K562 (cell line): ENCODE measurements around the gene OR5J2. TPM values are rescaled to one million over a fixed set of nuclear protein-coding genes. Genes with fewer than 3 reads are reported as not detected.

Experiments
- polyA plus RNA-seq, 8 experiments: library from polyadenylated mRNA; depleted of rRNA in 4 of 8; stranded (reverse) in 5 of 8; unstranded in 3 of 8; fragments of >200 nt; fragmentation: Nextera tagmentation in 2 of 8; fragmentation: Illumina TruSeq in 1 of 8; extraction: Ambion mirVana in 2 of 8; extraction: Trizol in 1 of 8; gene quantifications; 2 replicates each; pipeline versions ENCODE4 v1.2.1 to v1.2.3, GENCODE V29; 2011 to 2014; ENCODE audit warnings: inconsistent platforms in 1 of 8, missing spikeins in 1 of 8
- total RNA-seq, 7 experiments: library from RNA; depleted of rRNA in 6 of 7; stranded (reverse); fragments of >200 nt in 6 of 7; fragmentation: Illumina TruSeq in 2 of 7; extraction: Trizol in 2 of 7; gene quantifications; 2 replicates each; pipeline versions ENCODE4 v1.2.1 to v1.2.3, GENCODE V29; 2011 to 2021; ENCODE audit warnings: low replicate concordance in 1 of 7

OR5J2 gene
- total and polyA plus RNA-seq, 9 of the 15 experiments (the other 6 are each of a cell fraction or from before 2014, with no cell fraction given) = not detected

Other genes with a start within 250 kb of the OR5J2 start
Only the 7 nearest of the 18 such genes appear.
- not detected in 2 replicates for gene OR8I2, start 83.3 kb upstream of the OR5J2 start, total RNA-seq (2014; rRNA removed)
- not detected in 2 replicates for gene OR8I2, start 83.3 kb upstream of the OR5J2 start, total RNA-seq (2014; rRNA removed; fragmentation: Illumina TruSeq; extraction: Trizol)
- gene OR8I2, start 83.3 kb upstream of the OR5J2 start, total RNA-seq (2015; rRNA removed; fragmentation: Illumina TruSeq; extraction: Trizol) = not detected in 2 replicates
- gene OR8I2, start 83.3 kb upstream of the OR5J2 start, total RNA-seq (2021) = not detected in 2 replicates
- gene OR8I2, start 83.3 kb upstream of the OR5J2 start, polyA plus RNA-seq (2011; rRNA removed) = not detected in 2 replicates
- not detected in 2 replicates for gene OR8I2, start 83.3 kb upstream of the OR5J2 start, polyA plus RNA-seq (2014; fragmentation: Illumina TruSeq; extraction: Trizol)
- not detected for gene OR8I2, start 83.3 kb upstream of the OR5J2 start, polyA plus RNA-seq (2014; fragmentation: Nextera tagmentation; extraction: Ambion mirVana)
- not detected in 2 replicates for gene OR8I2, start 83.3 kb upstream of the OR5J2 start, polyA plus RNA-seq (2014; rRNA removed)
- not detected in 2 replicates for gene OR8H2, start 72.9 kb upstream of the OR5J2 start, total RNA-seq (2014; rRNA removed)
- not detected in 2 replicates for gene OR8H2, start 72.9 kb upstream of the OR5J2 start, total RNA-seq (2014; rRNA removed; fragmentation: Illumina TruSeq; extraction: Trizol)
- not detected in 2 replicates for gene OR8H2, start 72.9 kb upstream of the OR5J2 start, total RNA-seq (2015; rRNA removed; fragmentation: Illumina TruSeq; extraction: Trizol)
- not detected in 2 replicates for gene OR8H2, start 72.9 kb upstream of the OR5J2 start, total RNA-seq (2021)
- not detected in 2 replicates for gene OR8H2, start 72.9 kb upstream of the OR5J2 start, polyA plus RNA-seq (2011; rRNA removed)
- gene OR8H2, start 72.9 kb upstream of the OR5J2 start, polyA plus RNA-seq (2014; fragmentation: Illumina TruSeq; extraction: Trizol) = not detected in 2 replicates
- not detected for gene OR8H2, start 72.9 kb upstream of the OR5J2 start, polyA plus RNA-seq (2014; fragmentation: Nextera tagmentation; extraction: Ambion mirVana)
- gene OR8H2, start 72.9 kb upstream of the OR5J2 start, polyA plus RNA-seq (2014; rRNA removed) = not detected in 2 replicates
- not detected in 2 replicates for gene OR8H3, start 54.2 kb upstream of the OR5J2 start, total RNA-seq (2014; rRNA removed)
- not detected in 2 replicates for gene OR8H3, start 54.2 kb upstream of the OR5J2 start, total RNA-seq (2014; rRNA removed; fragmentation: Illumina TruSeq; extraction: Trizol)
- not detected in 2 replicates for gene OR8H3, start 54.2 kb upstream of the OR5J2 start, total RNA-seq (2015; rRNA removed; fragmentation: Illumina TruSeq; extraction: Trizol)
- not detected in 2 replicates for gene OR8H3, start 54.2 kb upstream of the OR5J2 start, total RNA-seq (2021)
- gene OR8H3, start 54.2 kb upstream of the OR5J2 start, polyA plus RNA-seq (2011; rRNA removed) = not detected in 2 replicates
- not detected in 2 replicates for gene OR8H3, start 54.2 kb upstream of the OR5J2 start, polyA plus RNA-seq (2014; fragmentation: Illumina TruSeq; extraction: Trizol)
- gene OR8H3, start 54.2 kb upstream of the OR5J2 start, polyA plus RNA-seq (2014; fragmentation: Nextera tagmentation; extraction: Ambion mirVana) = not detected
- not detected in 2 replicates for gene OR8H3, start 54.2 kb upstream of the OR5J2 start, polyA plus RNA-seq (2014; rRNA removed)
- gene OR8J3, start 36.4 kb upstream of the OR5J2 start, total RNA-seq (2014; rRNA removed) = not detected in 2 replicates
- not detected in 2 replicates for gene OR8J3, start 36.4 kb upstream of the OR5J2 start, total RNA-seq (2014; rRNA removed; fragmentation: Illumina TruSeq; extraction: Trizol)
- not detected in 2 replicates for gene OR8J3, start 36.4 kb upstream of the OR5J2 start, total RNA-seq (2015; rRNA removed; fragmentation: Illumina TruSeq; extraction: Trizol)
- gene OR8J3, start 36.4 kb upstream of the OR5J2 start, total RNA-seq (2021) = not detected in 2 replicates
- not detected in 2 replicates for gene OR8J3, start 36.4 kb upstream of the OR5J2 start, polyA plus RNA-seq (2011; rRNA removed)
- not detected in 2 replicates for gene OR8J3, start 36.4 kb upstream of the OR5J2 start, polyA plus RNA-seq (2014; fragmentation: Illumina TruSeq; extraction: Trizol)
- gene OR8J3, start 36.4 kb upstream of the OR5J2 start, polyA plus RNA-seq (2014; fragmentation: Nextera tagmentation; extraction: Ambion mirVana) = not detected
- gene OR8J3, start 36.4 kb upstream of the OR5J2 start, polyA plus RNA-seq (2014; rRNA removed) = not detected in 2 replicates
- not detected in 2 replicates for gene OR8K5, start 16.3 kb upstream of the OR5J2 start, total RNA-seq (2014; rRNA removed)
- not detected in 2 replicates for gene OR8K5, start 16.3 kb upstream of the OR5J2 start, total RNA-seq (2014; rRNA removed; fragmentation: Illumina TruSeq; extraction: Trizol)
- not detected in 2 replicates for gene OR8K5, start 16.3 kb upstream of the OR5J2 start, total RNA-seq (2015; rRNA removed; fragmentation: Illumina TruSeq; extraction: Trizol)
- not detected in 2 replicates for gene OR8K5, start 16.3 kb upstream of the OR5J2 start, total RNA-seq (2021)
- gene OR8K5, start 16.3 kb upstream of the OR5J2 start, polyA plus RNA-seq (2011; rRNA removed) = not detected in 2 replicates
- not detected in 2 replicates for gene OR8K5, start 16.3 kb upstream of the OR5J2 start, polyA plus RNA-seq (2014; fragmentation: Illumina TruSeq; extraction: Trizol)
- not detected for gene OR8K5, start 16.3 kb upstream of the OR5J2 start, polyA plus RNA-seq (2014; fragmentation: Nextera tagmentation; extraction: Ambion mirVana)
- not detected in 2 replicates for gene OR8K5, start 16.3 kb upstream of the OR5J2 start, polyA plus RNA-seq (2014; rRNA removed)
- gene OR5T2, start 57.6 kb downstream of the OR5J2 start, total RNA-seq (2014; rRNA removed) = not detected in 2 replicates
- not detected in 2 replicates for gene OR5T2, start 57.6 kb downstream of the OR5J2 start, total RNA-seq (2014; rRNA removed; fragmentation: Illumina TruSeq; extraction: Trizol)
- gene OR5T2, start 57.6 kb downstream of the OR5J2 start, total RNA-seq (2015; rRNA removed; fragmentation: Illumina TruSeq; extraction: Trizol) = not detected in 2 replicates
- not detected in 2 replicates for gene OR5T2, start 57.6 kb downstream of the OR5J2 start, total RNA-seq (2021)
- not detected in 2 replicates for gene OR5T2, start 57.6 kb downstream of the OR5J2 start, polyA plus RNA-seq (2011; rRNA removed)
- not detected in 2 replicates for gene OR5T2, start 57.6 kb downstream of the OR5J2 start, polyA plus RNA-seq (2014; fragmentation: Illumina TruSeq; extraction: Trizol)
- not detected for gene OR5T2, start 57.6 kb downstream of the OR5J2 start, polyA plus RNA-seq (2014; fragmentation: Nextera tagmentation; extraction: Ambion mirVana)
- gene OR5T2, start 57.6 kb downstream of the OR5J2 start, polyA plus RNA-seq (2014; rRNA removed) = not detected in 2 replicates
- not detected in 2 replicates for gene OR5T3, start 75.6 kb downstream of the OR5J2 start, total RNA-seq (2014; rRNA removed)
- gene OR5T3, start 75.6 kb downstream of the OR5J2 start, total RNA-seq (2014; rRNA removed; fragmentation: Illumina TruSeq; extraction: Trizol) = not detected in 2 replicates
- not detected in 2 replicates for gene OR5T3, start 75.6 kb downstream of the OR5J2 start, total RNA-seq (2015; rRNA removed; fragmentation: Illumina TruSeq; extraction: Trizol)
- not detected in 2 replicates for gene OR5T3, start 75.6 kb downstream of the OR5J2 start, total RNA-seq (2021)
- not detected in 2 replicates for gene OR5T3, start 75.6 kb downstream of the OR5J2 start, polyA plus RNA-seq (2011; rRNA removed)
- not detected in 2 replicates for gene OR5T3, start 75.6 kb downstream of the OR5J2 start, polyA plus RNA-seq (2014; fragmentation: Illumina TruSeq; extraction: Trizol)
- gene OR5T3, start 75.6 kb downstream of the OR5J2 start, polyA plus RNA-seq (2014; fragmentation: Nextera tagmentation; extraction: Ambion mirVana) = not detected
- not detected in 2 replicates for gene OR5T3, start 75.6 kb downstream of the OR5J2 start, polyA plus RNA-seq (2014; rRNA removed)